Measurements from ENCODE around the gene CACNG1. TPM values are rescaled to one million over a fixed set of nuclear protein-coding genes. Genes with fewer than 3 reads are reported as not detected.

Gene CACNG1
- total RNA-seq (0.42 TPM), polyA plus RNA-seq (2.4 TPM)
- long read RNA-seq, donor 1, result 0 reads
- long read RNA-seq, donor 2, result 0 reads
- long read RNA-seq, donor 3, result 0 reads
- long read RNA-seq, donor 4, result 0 reads
- long read RNA-seq, donor 5, partial matches to known transcripts, result 7 of 7 reads
- long read RNA-seq, donor 5, other reads (novel, unspliced or antisense), result 0 of 7 reads
- long read RNA-seq, donor 6, result 0 reads
- long read RNA-seq, donor 7, partial matches to known transcripts, result 14 of 16 reads
- long read RNA-seq, donor 7, other reads (novel, unspliced or antisense), result 0 of 16 reads
- long read RNA-seq, donor 8, result 0 reads
- long read RNA-seq, donor 9, partial matches to known transcripts, result 23 of 23 reads
- long read RNA-seq, donor 9, other reads (novel, unspliced or antisense), result 0 of 23 reads
- long read RNA-seq, donor 10, result 0 reads

DNA sequence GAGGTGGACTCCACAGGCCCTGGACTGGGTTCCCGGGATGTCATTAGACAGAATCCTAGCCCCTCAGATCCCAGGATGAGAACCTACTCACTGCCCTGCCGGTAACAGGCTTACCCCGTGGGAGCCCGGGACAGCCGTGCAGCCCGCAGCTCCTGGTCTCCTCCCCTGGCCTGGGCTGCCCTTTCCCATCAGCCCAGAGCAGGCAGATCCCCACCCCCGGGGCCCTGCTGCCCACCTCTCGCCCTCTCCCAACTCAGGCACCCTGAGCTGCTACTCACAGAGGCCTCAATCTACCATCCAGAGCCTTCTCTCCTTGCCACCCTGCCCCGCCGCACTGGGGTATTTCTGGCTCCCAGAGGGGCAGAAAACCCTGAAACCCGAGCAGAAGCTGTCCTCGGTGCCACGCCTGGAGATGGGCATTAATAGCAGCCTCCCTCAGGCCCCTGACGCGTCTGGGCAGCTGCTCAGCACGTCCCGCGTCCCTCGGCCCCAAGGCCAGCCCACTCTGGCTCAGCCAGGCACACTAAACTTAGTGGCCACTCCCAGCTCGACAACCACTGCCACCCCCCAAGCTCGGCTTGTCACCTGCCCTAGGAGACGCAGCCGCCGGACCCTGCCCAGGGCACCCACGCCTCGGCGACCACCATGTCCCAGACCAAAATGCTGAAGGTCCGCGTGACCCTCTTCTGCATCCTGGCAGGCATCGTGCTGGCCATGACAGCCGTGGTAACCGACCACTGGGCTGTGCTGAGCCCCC is at the start of gene CACNG1:
Gene CACNG1, plus strand, starts transcription at position 539 of the 757 bp plus-strand sequence. Its CDS starts 107 bp downstream, at position 646.
- 93% methylated on average over 32 of the region's 32 CpGs for WGBS
- H3K27me3 ChIP-seq (ENCODE audit: control insufficient read depth in 2 of 2, insufficient read depth in 1 of 2, low read length in 1 of 2), result no peaks in the 10 kb centered on the region
- no peaks in the 10 kb centered on the region for H3K36me3 ChIP-seq (ENCODE audit: control insufficient read depth in 2 of 2, insufficient read depth in 2 of 2, low read length in 1 of 2)
- no peak within 1 kb of the TSS for H3K27ac ChIP-seq (ENCODE audit: low read depth in 1 of 2, low read length in 1 of 2)
- H3K9me3 ChIP-seq (ENCODE audit: control insufficient read depth in 2 of 2, insufficient read depth in 1 of 2, low read length in 1 of 2), result peaks cover 0 to 5% of the 10 kb centered on the region in 2 donors
- DNase-seq (ENCODE audit: low read depth in 6 of 9, low spot score in 9 of 9), result no peak
- H3K4me1 ChIP-seq (ENCODE audit: control insufficient read depth in 2 of 2, insufficient read depth in 2 of 2, low read length in 2 of 2), result no peaks in the 10 kb centered on the region
- H3K4me3 ChIP-seq (ENCODE audit: low read length in 2 of 2), result no peak within 1 kb of the TSS

GRCh38 chr17:66994930-66995535 is 49.3 kb upstream of the CACNG1 start:
- no peaks in the 10 kb centered on the region for H3K36me3 ChIP-seq (ENCODE audit: control insufficient read depth in 2 of 2, insufficient read depth in 2 of 2, low read length in 1 of 2)
- H3K4me3 ChIP-seq (ENCODE audit: low read length in 2 of 2), result no peak overlapping the region
- H3K27me3 ChIP-seq (ENCODE audit: control insufficient read depth in 2 of 2, insufficient read depth in 1 of 2, low read length in 1 of 2), result no peaks in the 10 kb centered on the region
- DNase-seq (ENCODE audit: low read depth in 6 of 9, low spot score in 9 of 9), result no peak
- H3K27ac ChIP-seq (ENCODE audit: low read depth in 1 of 2, low read length in 1 of 2), result no peak overlapping the region
- 89% methylated on average over 12 of the region's 12 CpGs for WGBS
- H3K4me1 ChIP-seq (ENCODE audit: control insufficient read depth in 2 of 2, insufficient read depth in 2 of 2, low read length in 2 of 2), result no peaks in the 10 kb centered on the region
- H3K9me3 ChIP-seq (ENCODE audit: control insufficient read depth in 2 of 2, insufficient read depth in 1 of 2, low read length in 1 of 2), result no peaks in the 10 kb centered on the region

DNA sequence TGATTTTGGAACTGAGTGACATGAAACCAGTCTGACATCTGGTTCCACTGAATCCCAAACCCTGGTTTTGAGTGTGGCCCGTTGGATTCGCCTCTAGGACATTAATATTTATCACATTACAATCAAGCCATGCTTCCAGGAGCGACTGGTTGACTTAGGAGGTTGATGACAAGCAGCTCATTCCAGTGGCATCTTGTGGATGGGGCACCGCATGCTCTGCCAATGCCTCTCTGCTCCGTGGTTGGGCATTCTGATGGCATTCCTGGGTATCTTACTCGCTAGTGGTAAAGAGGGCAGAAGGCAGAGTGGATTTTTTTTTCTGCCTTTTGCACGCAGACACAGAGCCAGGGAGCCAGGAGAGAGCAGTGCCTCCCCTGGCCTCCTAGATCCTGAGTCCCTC is 48.4 kb upstream of the CACNG1 start:
- Histone ChIP-seq H3K36me3 (ENCODE audit: control insufficient read depth in 2 of 2, insufficient read depth in 2 of 2, low read length in 1 of 2) (no peaks in the 10 kb centered on the region), H3K4me1 (ENCODE audit: control insufficient read depth in 2 of 2, insufficient read depth in 2 of 2, low read length in 2 of 2) (no peaks in the 10 kb centered on the region), H3K27me3 (ENCODE audit: control insufficient read depth in 2 of 2, insufficient read depth in 1 of 2, low read length in 1 of 2) (no peaks in the 10 kb centered on the region), H3K9me3 (ENCODE audit: control insufficient read depth in 2 of 2, insufficient read depth in 1 of 2, low read length in 1 of 2) (no peaks in the 10 kb centered on the region), H3K4me3 (ENCODE audit: low read length in 2 of 2) (no peak overlapping the region), H3K27ac (ENCODE audit: low read depth in 1 of 2, low read length in 1 of 2) (no peak overlapping the region)
- no peak for DNase-seq (ENCODE audit: low read depth in 6 of 9, low spot score in 9 of 9)
- 90% methylated on average over 7 of the region's 7 CpGs for WGBS

- H3K36me3 ChIP-seq (ENCODE audit: control insufficient read depth in 2 of 2, insufficient read depth in 2 of 2, low read length in 1 of 2), result no peaks in the 10 kb centered on the region
- DNase-seq (ENCODE audit: low read depth in 6 of 9, low spot score in 9 of 9), result no peak
- H3K4me3 ChIP-seq (ENCODE audit: low read length in 2 of 2), result no peak overlapping the region
- no peaks in the 10 kb centered on the region for H3K27me3 ChIP-seq (ENCODE audit: control insufficient read depth in 2 of 2, insufficient read depth in 1 of 2, low read length in 1 of 2)
- WGBS, result 93% methylated on average over 5 of the region's 5 CpGs
- no peaks in the 10 kb centered on the region for H3K4me1 ChIP-seq (ENCODE audit: control insufficient read depth in 2 of 2, insufficient read depth in 2 of 2, low read length in 2 of 2)
- H3K9me3 ChIP-seq (ENCODE audit: control insufficient read depth in 2 of 2, insufficient read depth in 1 of 2, low read length in 1 of 2), result peaks cover 0 to 4% of the 10 kb centered on the region in 2 donors
- H3K27ac ChIP-seq (ENCODE audit: low read depth in 1 of 2, low read length in 1 of 2), result no peak overlapping the region
Observed at GRCh38 chr17:66996926-66997325, 47.4 kb upstream of the CACNG1 start.

DNA sequence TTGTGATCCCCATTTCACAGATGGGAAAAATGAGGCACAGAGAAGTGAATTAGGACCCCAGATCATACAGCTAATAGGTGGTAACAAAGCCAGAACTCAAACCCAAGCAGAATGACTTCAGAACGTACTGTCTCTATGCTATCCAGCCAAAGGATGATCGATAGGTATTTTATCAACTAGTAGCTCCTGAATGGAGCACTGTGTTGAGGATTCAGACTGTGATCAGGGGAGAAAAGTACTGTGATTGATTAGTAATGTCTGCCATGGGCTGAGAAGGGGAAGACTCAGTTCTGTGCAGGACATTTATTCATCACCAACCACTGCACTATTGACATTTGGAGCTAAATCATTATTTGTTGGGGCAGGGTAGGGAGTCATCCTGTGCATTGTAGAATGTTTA is 41.1 kb upstream of the CACNG1 start:
- no peaks in the 10 kb centered on the region for H3K36me3 ChIP-seq (ENCODE audit: control insufficient read depth in 2 of 2, insufficient read depth in 2 of 2, low read length in 1 of 2)
- no peaks in the 10 kb centered on the region for H3K4me1 ChIP-seq (ENCODE audit: control insufficient read depth in 2 of 2, insufficient read depth in 2 of 2, low read length in 2 of 2)
- no peak for DNase-seq (ENCODE audit: low read depth in 6 of 9, low spot score in 9 of 9)
- no peak overlapping the region for H3K27ac ChIP-seq (ENCODE audit: low read depth in 1 of 2, low read length in 1 of 2)
- H3K4me3 ChIP-seq (ENCODE audit: low read length in 2 of 2), result no peak overlapping the region
- H3K27me3 ChIP-seq (ENCODE audit: control insufficient read depth in 2 of 2, insufficient read depth in 1 of 2, low read length in 1 of 2), result peaks cover 0 to 3% of the 10 kb centered on the region in 2 donors
- H3K9me3 ChIP-seq (ENCODE audit: control insufficient read depth in 2 of 2, insufficient read depth in 1 of 2, low read length in 1 of 2), result peaks cover 0 to 4% of the 10 kb centered on the region in 2 donors
- WGBS, result 97% methylated on average over 2 of the region's 2 CpGs

DNA sequence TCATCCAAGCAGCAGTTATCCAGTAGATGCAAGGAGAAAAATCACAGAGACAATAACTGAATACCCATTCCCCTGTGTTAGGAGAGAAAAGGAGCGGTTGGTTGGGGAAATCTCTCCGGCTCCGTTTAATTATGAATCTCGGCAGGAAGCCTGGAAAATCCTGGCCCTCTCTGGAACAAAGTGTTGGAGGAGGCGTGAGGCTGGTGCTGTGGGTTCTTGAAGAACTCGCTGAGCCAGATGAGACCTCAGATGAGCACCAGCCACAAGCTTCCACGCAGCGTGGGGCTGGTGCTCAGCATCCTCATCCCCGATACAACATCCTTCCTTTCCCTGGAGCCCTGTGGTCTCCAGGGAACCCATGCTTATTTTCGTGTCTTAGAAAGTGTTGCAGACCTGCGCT is 40.2 kb upstream of the CACNG1 start:
- H3K4me3 ChIP-seq (ENCODE audit: low read length in 2 of 2), result no peak overlapping the region
- H3K27ac ChIP-seq (ENCODE audit: low read depth in 1 of 2, low read length in 1 of 2), result no peak overlapping the region
- WGBS, result 83% methylated on average over 11 of the region's 11 CpGs
- peaks cover 0 to 4% of the 10 kb centered on the region in 2 donors for H3K9me3 ChIP-seq (ENCODE audit: control insufficient read depth in 2 of 2, insufficient read depth in 1 of 2, low read length in 1 of 2)
- peaks cover 0 to 3% of the 10 kb centered on the region in 2 donors for H3K27me3 ChIP-seq (ENCODE audit: control insufficient read depth in 2 of 2, insufficient read depth in 1 of 2, low read length in 1 of 2)
- DNase-seq (ENCODE audit: low read depth in 6 of 9, low spot score in 9 of 9), result no peak
- no peaks in the 10 kb centered on the region for H3K36me3 ChIP-seq (ENCODE audit: control insufficient read depth in 2 of 2, insufficient read depth in 2 of 2, low read length in 1 of 2)
- no peaks in the 10 kb centered on the region for H3K4me1 ChIP-seq (ENCODE audit: control insufficient read depth in 2 of 2, insufficient read depth in 2 of 2, low read length in 2 of 2)

DNA sequence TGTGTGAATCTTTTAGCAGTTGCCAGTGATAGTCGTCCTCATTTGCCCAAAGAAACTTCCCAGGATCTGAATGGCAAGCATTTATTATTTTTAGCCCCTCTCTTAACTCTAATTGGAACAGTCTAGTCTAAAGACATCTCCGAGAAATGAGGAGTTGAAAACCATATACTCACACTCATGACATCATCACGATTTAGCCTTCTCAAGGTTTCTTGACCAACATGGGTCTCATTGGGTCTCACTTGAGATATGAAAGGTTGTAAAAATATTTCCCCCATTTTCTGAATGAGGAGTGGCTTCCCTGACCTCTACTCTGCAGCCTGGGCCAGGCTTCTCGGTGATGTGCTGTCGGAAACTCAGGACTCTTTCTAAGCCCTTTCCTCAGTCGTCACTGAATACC is 37.1 kb upstream of the CACNG1 start:
- Histone ChIP-seq H3K36me3 (ENCODE audit: control insufficient read depth in 2 of 2, insufficient read depth in 2 of 2, low read length in 1 of 2) (no peaks in the 10 kb centered on the region), H3K9me3 (ENCODE audit: control insufficient read depth in 2 of 2, insufficient read depth in 1 of 2, low read length in 1 of 2) (no peaks in the 10 kb centered on the region), H3K4me3 (ENCODE audit: low read length in 2 of 2) (no peak overlapping the region), H3K27ac (ENCODE audit: low read depth in 1 of 2, low read length in 1 of 2) (no peak overlapping the region), H3K27me3 (ENCODE audit: control insufficient read depth in 2 of 2, insufficient read depth in 1 of 2, low read length in 1 of 2) (peaks cover 0 to 3% of the 10 kb centered on the region in 2 donors), H3K4me1 (ENCODE audit: control insufficient read depth in 2 of 2, insufficient read depth in 2 of 2, low read length in 2 of 2) (no peaks in the 10 kb centered on the region)
- no peak for DNase-seq (ENCODE audit: low read depth in 6 of 9, low spot score in 9 of 9)
- 92% methylated on average over 6 of the region's 6 CpGs for WGBS

GRCh38 chr17:67008101-67008500 is 36.3 kb upstream of the CACNG1 start:
- no peaks in the 10 kb centered on the region for H3K4me1 ChIP-seq (ENCODE audit: control insufficient read depth in 2 of 2, insufficient read depth in 2 of 2, low read length in 2 of 2)
- peaks cover 0 to 3% of the 10 kb centered on the region in 2 donors for H3K27me3 ChIP-seq (ENCODE audit: control insufficient read depth in 2 of 2, insufficient read depth in 1 of 2, low read length in 1 of 2)
- DNase-seq (ENCODE audit: low read depth in 6 of 9, low spot score in 9 of 9), result no peak
- H3K9me3 ChIP-seq (ENCODE audit: control insufficient read depth in 2 of 2, insufficient read depth in 1 of 2, low read length in 1 of 2), result no peaks in the 10 kb centered on the region
- 91% methylated on average over 6 of the region's 6 CpGs for WGBS
- H3K4me3 ChIP-seq (ENCODE audit: low read length in 2 of 2), result no peak overlapping the region
- H3K36me3 ChIP-seq (ENCODE audit: control insufficient read depth in 2 of 2, insufficient read depth in 2 of 2, low read length in 1 of 2), result no peaks in the 10 kb centered on the region
- H3K27ac ChIP-seq (ENCODE audit: low read depth in 1 of 2, low read length in 1 of 2), result no peak overlapping the region
